BE2C (cell line): ENCODE measurements around the gene RGS6.

ENCODE experiments used
- DNase-seq: peaks from one replicate; pipeline ENCODE4 v3.0.0-alpha.2; 2020
- H3K27me3 ChIP-seq: fragments of 250-450 bp; sonication (Bioruptor Pico); 2 replicates; pipeline ENCODE4 v1.5.1; 2020; ENCODE audit warnings: mild to moderate bottlenecking
- H3K36me3 ChIP-seq: fragments of 250-450 bp; sonication (Bioruptor Pico); 2 replicates; pipeline ENCODE4 v1.5.1; 2020; ENCODE audit warnings: mild to moderate bottlenecking
- H3K4me1 ChIP-seq: fragments of 250-450 bp; sonication (Bioruptor Pico); 2 replicates; pipeline ENCODE4 v1.5.1; 2020
- H3K4me3 ChIP-seq: 2 replicates; pipeline ENCODE4 v1.5.1; 2011; ENCODE audit warnings: low read depth, low read length
- H3K9me3 ChIP-seq: fragments of 250-450 bp; sonication (Bioruptor Pico); 2 replicates; pipeline ENCODE4 v1.5.1; 2020
- CTCF ChIP-seq: IDR thresholded peaks from 2 replicates; pipeline ENCODE4 v1.5.1; 2012; ENCODE audit warnings: mild to moderate bottlenecking, low read depth, low read length

RGS6 gene

GRCh38 chr14:72111911-72112310 lies 179.7 kb downstream of the RGS6 start:
- Histone ChIP-seq H3K4me3 (no peak overlapping the region), H3K4me1 (no peaks in the 10 kb centered on the region), H3K9me3 (no peaks in the 10 kb centered on the region), H3K36me3 (no peaks in the 10 kb centered on the region), H3K27me3 (peaks cover 4% of the 10 kb centered on the region)
- no peak for DNase-seq
- TF ChIP-seq CTCF: no peak

GRCh38 chr14:72118841-72119240 lies 186.6 kb downstream of the RGS6 start:
- Histone ChIP-seq H3K36me3 (no peaks in the 10 kb centered on the region), H3K4me3 (no peak overlapping the region), H3K27me3 (peaks cover 3% of the 10 kb centered on the region), H3K4me1 (no peaks in the 10 kb centered on the region), H3K9me3 (no peaks in the 10 kb centered on the region)
- no peak for DNase-seq
- no peak for TF ChIP-seq CTCF

GRCh38 chr14:72120315-72120714 lies 188.1 kb downstream of the RGS6 start:
- H3K9me3 ChIP-seq: no peaks in the 10 kb centered on the region
- no peak for TF ChIP-seq CTCF
- no peak for DNase-seq
- H3K36me3 ChIP-seq: no peaks in the 10 kb centered on the region
- peaks cover 3% of the 10 kb centered on the region for H3K27me3 ChIP-seq
- H3K4me1 ChIP-seq: no peaks in the 10 kb centered on the region
- H3K4me3 ChIP-seq: no peak overlapping the region

- DNase-seq: no peak
- peaks cover 6% of the 10 kb centered on the region for H3K27me3 ChIP-seq
- H3K4me1 ChIP-seq: no peaks in the 10 kb centered on the region
- no peaks in the 10 kb centered on the region for H3K36me3 ChIP-seq
- TF ChIP-seq CTCF: no peak
- no peaks in the 10 kb centered on the region for H3K9me3 ChIP-seq
- H3K4me3 ChIP-seq: no peak overlapping the region
Measured at GRCh38 chr14:72123755-72124154, 191.5 kb downstream of the RGS6 start.

GRCh38 chr14:72124171-72124570 lies 191.9 kb downstream of the RGS6 start:
- no peak for TF ChIP-seq CTCF
- H3K27me3 ChIP-seq: peaks cover 11% of the 10 kb centered on the region
- H3K9me3 ChIP-seq: no peaks in the 10 kb centered on the region
- no peak overlapping the region for H3K4me3 ChIP-seq
- no peaks in the 10 kb centered on the region for H3K36me3 ChIP-seq
- no peaks in the 10 kb centered on the region for H3K4me1 ChIP-seq
- no peak for DNase-seq

GRCh38 chr14:72126091-72126490 lies 193.9 kb downstream of the RGS6 start:
- no peaks in the 10 kb centered on the region for H3K9me3 ChIP-seq
- no peaks in the 10 kb centered on the region for H3K4me1 ChIP-seq
- H3K4me3 ChIP-seq: no peak overlapping the region
- peaks cover 15% of the 10 kb centered on the region for H3K27me3 ChIP-seq
- H3K36me3 ChIP-seq: no peaks in the 10 kb centered on the region
- no peak for DNase-seq
- no peak for TF ChIP-seq CTCF
